ENCODE results near the gene DGKG. TPM values are rescaled to one million over a fixed set of nuclear protein-coding genes. Genes with fewer than 3 reads are reported as not detected.

DGKG gene
- total RNA-seq, 2 experiments from 2014 or later: not detected

DNA sequence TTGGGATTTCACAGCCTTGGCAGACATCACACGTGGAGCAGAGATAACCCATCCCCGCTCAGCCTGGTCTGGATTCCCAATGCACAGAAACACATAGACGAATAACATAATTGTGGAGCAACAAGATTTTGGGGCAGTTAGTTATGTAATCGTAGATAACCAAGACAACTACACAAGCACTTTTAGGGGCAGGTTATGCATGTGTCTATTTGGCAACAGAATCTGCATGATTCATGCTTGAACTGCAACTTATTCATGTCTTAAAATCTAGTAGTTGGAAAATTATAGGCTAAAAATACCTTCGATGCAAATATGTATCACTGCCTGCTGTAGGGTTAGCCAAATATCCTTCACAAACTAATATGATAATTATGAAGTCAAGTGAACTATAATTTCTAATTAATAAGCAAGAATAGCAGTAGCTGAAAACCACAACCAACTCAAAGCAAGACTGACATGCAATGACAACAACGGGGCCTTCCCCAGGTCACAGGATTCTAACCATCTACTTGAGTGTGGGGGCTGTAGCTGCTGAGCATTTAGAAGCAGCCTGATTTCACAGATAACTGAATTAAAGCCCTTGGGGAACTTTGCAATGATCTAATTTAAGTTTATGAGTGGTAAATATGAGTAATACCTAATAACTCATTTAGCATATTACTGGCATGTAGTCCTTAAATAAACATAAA is 31.1 kb downstream of the DGKG start:
- no peak overlapping the region for H3K27ac ChIP-seq (ENCODE audit: low read depth in 1 of 2, low read length in 2 of 2)
- no peak for DNase-seq
- peaks cover 11% of the 10 kb centered on the region for H3K27me3 Mint-ChIP-seq
- no peaks in the 10 kb centered on the region for H3K4me1 ChIP-seq (ENCODE audit: insufficient read depth, low read length)
- H3K27me3 ChIP-seq (ENCODE audit: control insufficient read depth in 1 of 2, insufficient read depth in 2 of 2, low read length in 2 of 2): no peaks in the 10 kb centered on the region
- POLR2A ChIA-PET: no interaction called here
- no peak overlapping the region for H3K27ac Mint-ChIP-seq
- no peaks in the 10 kb centered on the region for H3K36me3 ChIP-seq (ENCODE audit: insufficient read depth, low read length)
- TF ChIP-seq, protein P1, sequence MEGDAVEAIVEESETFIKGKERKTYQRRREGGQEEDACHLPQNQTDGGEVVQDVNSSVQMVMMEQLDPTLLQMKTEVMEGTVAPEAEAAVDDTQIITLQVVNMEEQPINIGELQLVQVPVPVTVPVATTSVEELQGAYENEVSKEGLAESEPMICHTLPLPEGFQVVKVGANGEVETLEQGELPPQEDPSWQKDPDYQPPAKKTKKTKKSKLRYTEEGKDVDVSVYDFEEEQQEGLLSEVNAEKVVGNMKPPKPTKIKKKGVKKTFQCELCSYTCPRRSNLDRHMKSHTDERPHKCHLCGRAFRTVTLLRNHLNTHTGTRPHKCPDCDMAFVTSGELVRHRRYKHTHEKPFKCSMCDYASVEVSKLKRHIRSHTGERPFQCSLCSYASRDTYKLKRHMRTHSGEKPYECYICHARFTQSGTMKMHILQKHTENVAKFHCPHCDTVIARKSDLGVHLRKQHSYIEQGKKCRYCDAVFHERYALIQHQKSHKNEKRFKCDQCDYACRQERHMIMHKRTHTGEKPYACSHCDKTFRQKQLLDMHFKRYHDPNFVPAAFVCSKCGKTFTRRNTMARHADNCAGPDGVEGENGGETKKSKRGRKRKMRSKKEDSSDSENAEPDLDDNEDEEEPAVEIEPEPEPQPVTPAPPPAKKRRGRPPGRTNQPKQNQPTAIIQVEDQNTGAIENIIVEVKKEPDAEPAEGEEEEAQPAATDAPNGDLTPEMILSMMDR (IDR thresholded peaks at IDR 0.05): no peak
- no peak overlapping the region for H3K4me3 Mint-ChIP-seq
- no peaks in the 10 kb centered on the region for H3K9me3 ChIP-seq (ENCODE audit: control insufficient read depth in 1 of 2, insufficient read depth in 1 of 2, low read length in 2 of 2)
- no peaks in the 10 kb centered on the region for H3K36me3 Mint-ChIP-seq (ENCODE audit: low read depth)
- H3K4me3 ChIP-seq (ENCODE audit: low read length): no peak overlapping the region
- intact Hi-C loops (cut with DNase I, micrococcal nuclease): no loop called here
- no peaks in the 10 kb centered on the region for H3K4me1 Mint-ChIP-seq (ENCODE audit: low read depth)
- ATAC-seq (ENCODE audit: poor library complexity): no peak
- no peaks in the 10 kb centered on the region for H3K9me3 Mint-ChIP-seq
- CTCF ChIA-PET: no interaction called here

DNA sequence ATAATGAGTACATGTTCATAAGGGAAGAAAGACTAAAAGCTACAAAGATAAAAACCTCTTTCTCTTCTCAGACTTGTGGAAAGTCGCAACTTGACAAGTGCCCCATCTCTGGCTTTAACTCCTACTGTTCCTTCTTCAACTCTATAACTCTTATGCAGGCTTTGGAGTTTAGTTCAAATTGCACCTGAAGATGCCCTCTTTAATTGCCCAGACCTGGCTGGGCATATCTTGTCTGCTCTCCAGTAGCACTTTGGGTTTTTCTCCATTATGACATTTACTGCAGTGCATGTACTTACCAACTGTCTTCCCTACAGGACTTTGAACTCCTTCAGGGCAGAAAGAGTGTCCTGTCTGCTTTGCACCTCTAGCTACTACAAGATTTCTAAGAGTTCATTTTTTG is 32.4 kb downstream of the DGKG start:
- ChIA-PET POLR2A (no interaction called here), CTCF (no interaction called here)
- no peaks in the 10 kb centered on the region for H3K9me3 ChIP-seq (ENCODE audit: control insufficient read depth in 1 of 2, insufficient read depth in 1 of 2, low read length in 2 of 2)
- Mint-ChIP-seq H3K27ac (no peak overlapping the region), H3K36me3 (ENCODE audit: low read depth) (no peaks in the 10 kb centered on the region), H3K27me3 (peaks cover 11% of the 10 kb centered on the region), H3K4me3 (no peak overlapping the region), H3K4me1 (ENCODE audit: low read depth) (no peaks in the 10 kb centered on the region), H3K9me3 (no peaks in the 10 kb centered on the region)
- TF ChIP-seq, protein P1 (IDR thresholded peaks at IDR 0.05): no peak
- no peak overlapping the region for H3K4me3 ChIP-seq (ENCODE audit: low read length)
- intact Hi-C loops (cut with DNase I, micrococcal nuclease): no loop called here
- H3K27me3 ChIP-seq (ENCODE audit: control insufficient read depth in 1 of 2, insufficient read depth in 2 of 2, low read length in 2 of 2): no peaks in the 10 kb centered on the region
- no peaks in the 10 kb centered on the region for H3K36me3 ChIP-seq (ENCODE audit: insufficient read depth, low read length)
- ATAC-seq (ENCODE audit: poor library complexity) (no peak), DNase-seq (no peak)
- no peak overlapping the region for H3K27ac ChIP-seq (ENCODE audit: low read depth in 1 of 2, low read length in 2 of 2)
- H3K4me1 ChIP-seq (ENCODE audit: insufficient read depth, low read length): no peaks in the 10 kb centered on the region

DNA sequence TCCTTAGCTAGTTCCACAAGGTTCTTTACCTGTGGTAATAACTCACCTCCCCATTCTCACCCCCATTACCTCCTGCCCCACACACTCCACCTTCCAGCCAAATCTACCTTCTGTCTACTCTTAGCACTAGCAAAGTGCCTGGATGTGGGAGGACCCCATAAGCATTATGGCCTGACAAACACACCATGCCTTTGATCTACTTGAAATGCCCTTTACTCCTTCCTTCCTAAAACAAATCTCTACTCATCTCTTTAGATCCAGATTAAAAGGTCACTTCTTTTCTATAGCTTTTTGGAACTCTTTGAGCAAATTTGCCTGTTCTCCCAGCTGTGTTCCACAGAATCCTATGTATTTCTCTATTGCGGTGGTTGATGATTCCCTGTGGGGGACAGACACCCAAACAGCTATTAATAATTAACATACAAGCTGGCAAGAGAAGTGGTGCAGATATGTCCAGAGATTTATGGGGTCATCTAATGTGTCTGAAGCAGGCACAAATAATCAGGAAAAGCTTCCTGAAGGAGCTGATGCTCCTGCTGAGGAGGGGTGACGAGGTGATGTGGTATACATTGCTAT is 34.0 kb downstream of the DGKG start:
- intact Hi-C loops (cut with DNase I, micrococcal nuclease): no loop called here
- peaks cover 3% of the 10 kb centered on the region for H3K27me3 Mint-ChIP-seq
- no peaks in the 10 kb centered on the region for H3K9me3 Mint-ChIP-seq
- TF ChIP-seq, protein P1 (IDR thresholded peaks at IDR 0.05): no peak
- Histone ChIP-seq H3K9me3 (ENCODE audit: control insufficient read depth in 1 of 2, insufficient read depth in 1 of 2, low read length in 2 of 2) (no peaks in the 10 kb centered on the region), H3K27ac (ENCODE audit: low read depth in 1 of 2, low read length in 2 of 2) (no peak overlapping the region), H3K27me3 (ENCODE audit: control insufficient read depth in 1 of 2, insufficient read depth in 2 of 2, low read length in 2 of 2) (no peaks in the 10 kb centered on the region), H3K4me3 (ENCODE audit: low read length) (no peak overlapping the region), H3K36me3 (ENCODE audit: insufficient read depth, low read length) (no peaks in the 10 kb centered on the region), H3K4me1 (ENCODE audit: insufficient read depth, low read length) (no peaks in the 10 kb centered on the region)
- no peaks in the 10 kb centered on the region for H3K4me1 Mint-ChIP-seq (ENCODE audit: low read depth)
- DNase-seq (no peak), ATAC-seq (ENCODE audit: poor library complexity) (no peak)
- no peak overlapping the region for H3K4me3 Mint-ChIP-seq
- no peak overlapping the region for H3K27ac Mint-ChIP-seq
- no peaks in the 10 kb centered on the region for H3K36me3 Mint-ChIP-seq (ENCODE audit: low read depth)
- POLR2A ChIA-PET: no interaction called here
- CTCF ChIA-PET: no interaction called here
